Activated CD8-positive, alpha-beta memory T cell treated with anti-CD3 and anti-CD28 coated beads for 36 hours (primary cell): ENCODE results near the gene TUBB4A. TPM values are rescaled to one million over a fixed set of nuclear protein-coding genes. Genes with fewer than 3 reads are reported as not detected.

Source experiments
- CTCF ChIA-PET: fragments of 350-600 bp; sonication (Branson Sonifier 250); formaldehyde crosslinking; loops from one replicate; lab custom pipeline; 2021; ENCODE audit warnings: antibody characterized with exemption; lab: Charles Lee
- POLR2A ChIA-PET: fragments of 350-600 bp; sonication (Branson Sonifier 250); formaldehyde crosslinking; loops from one replicate; lab custom pipeline; 2021; ENCODE audit warnings: antibody characterized with exemption; lab: Charles Lee
- total RNA-seq, 2 experiments: library from RNA; stranded (reverse); gene quantifications; one replicate each; pipeline ENCODE4 v1.2.3, GENCODE V29; 2021

The TUBB4A gene
- total RNA-seq, 2 experiments from 2014 or later: 7.4 to 8.9 TPM

- ChIA-PET CTCF (interaction anchor here (0.7 to 1.4 kb wide), 7 partner anchors 11 to 359 kb away, joined by 3 to 4 read pairs (median 3); partner anchors contain the start of gene ALKBH7), POLR2A (interaction anchor here (0.6 kb wide), 2 partner anchors 22 to 87 kb away, joined by 3 read pairs; partner anchors contain the start of gene DENND1C)
Measured at GRCh38 chr19:6503407-6504201, 1.5 kb upstream of the TUBB4A start.

- ChIA-PET POLR2A (interaction anchor here (0.6 kb wide), 1 partner anchor 88 kb away, joined by 4 read pairs; no protein-coding TSS in a partner anchor), CTCF (interaction anchor here (0.9 to 1.6 kb wide), 3 partner anchors 10 to 185 kb away, joined by 3 to 6 read pairs (median 4); no protein-coding TSS in a partner anchor)
Measured at GRCh38 chr19:6500837-6501739, 1.0 kb downstream of the TUBB4A start.

DNA sequence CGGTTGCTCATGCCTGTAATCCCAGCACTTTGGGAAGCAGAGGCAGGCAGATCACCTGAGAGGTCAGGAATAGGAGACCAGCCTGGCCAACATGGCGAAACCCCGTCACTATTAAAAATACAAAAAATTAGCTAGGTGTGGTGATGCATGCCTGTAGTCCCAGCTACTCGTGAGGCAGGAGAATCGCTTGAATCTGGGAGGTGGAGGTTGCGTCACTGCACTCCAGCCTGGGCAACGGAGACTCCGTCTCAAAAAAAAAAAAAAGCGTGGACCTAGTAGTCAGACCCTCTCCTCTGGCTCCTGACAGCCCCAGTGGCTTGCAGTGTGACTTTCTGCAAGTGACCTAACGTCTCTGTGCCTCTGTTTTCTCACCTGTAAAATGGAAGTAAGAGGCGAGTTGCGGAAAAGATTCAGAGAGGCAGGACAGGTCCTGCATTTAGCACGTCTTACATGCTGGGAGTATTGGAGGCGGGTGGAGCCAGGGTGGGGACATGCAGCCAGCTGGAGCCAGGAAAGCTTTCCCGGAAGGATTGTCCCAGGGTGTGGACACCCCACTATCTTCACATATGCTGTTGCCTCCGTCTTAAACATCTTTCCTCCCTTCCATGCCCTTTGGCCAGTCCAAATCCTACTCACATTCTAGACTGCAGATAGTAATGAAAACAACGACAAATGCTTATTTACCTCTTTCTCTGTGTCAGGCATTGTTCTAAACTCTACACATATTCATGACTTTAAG is 2.9 kb downstream of the TUBB4A start:
- ChIA-PET CTCF (interaction anchor here (0.5 to 1.6 kb wide), 4 partner anchors 9 to 74 kb away, joined by 3 to 6 read pairs (median 3); partner anchors contain the start of gene DENND1C), POLR2A (no interaction called here)

DNA sequence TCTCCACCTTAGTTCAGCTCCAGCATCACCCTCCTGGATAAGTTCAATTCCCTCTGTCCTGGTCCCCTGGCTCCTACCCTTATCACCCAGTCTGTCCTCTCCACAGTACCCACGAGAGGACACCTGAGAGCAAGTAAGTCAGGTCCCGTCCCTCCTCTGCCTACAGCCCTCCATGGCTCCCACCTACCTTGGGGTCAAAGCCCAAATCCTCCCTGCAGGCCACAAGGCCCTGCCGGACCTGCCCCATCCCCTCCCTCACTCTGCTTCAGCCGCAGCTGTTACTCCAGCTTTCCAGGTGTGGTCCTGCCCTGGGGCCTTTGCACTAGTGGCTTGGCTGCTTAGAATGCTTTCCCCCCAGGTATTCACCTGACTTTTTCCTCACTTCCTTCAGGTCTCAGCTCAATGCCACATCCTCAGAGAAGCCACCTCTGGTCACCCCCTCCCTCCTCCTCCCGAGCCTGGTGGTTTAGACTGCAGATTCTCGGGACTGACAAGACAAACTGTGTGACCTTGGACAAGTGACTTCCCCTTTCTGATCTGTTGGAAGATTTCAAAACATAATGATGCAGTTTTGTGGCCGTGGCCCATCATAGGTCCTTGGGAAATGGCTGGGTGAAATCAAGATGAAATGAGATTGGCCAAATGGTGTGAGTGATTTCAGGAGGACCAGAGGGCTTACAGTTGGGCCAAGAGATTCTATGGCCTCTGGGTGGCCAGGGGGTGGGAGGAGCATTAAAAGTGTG is 3.6 kb downstream of the TUBB4A start:
- ChIA-PET CTCF (interaction anchor here (1.3 kb wide), 1 partner anchor 18 kb away, joined by 6 read pairs; no protein-coding TSS in a partner anchor), POLR2A (no interaction called here)

GRCh38 chr19:6495947-6496346 is 6.2 kb downstream of the TUBB4A start:
- ChIA-PET CTCF (interaction anchor here (1.5 kb wide), 1 partner anchor 9 kb away, joined by 4 read pairs; no protein-coding TSS in a partner anchor), POLR2A (no interaction called here)

GRCh38 chr19:6494438-6495036 is 7.6 kb downstream of the TUBB4A start:
- CTCF ChIA-PET: interaction anchor here (1.5 kb wide), 1 partner anchor 11 kb away, joined by 4 read pairs; no protein-coding TSS in a partner anchor
- POLR2A ChIA-PET: no interaction called here

DNA sequence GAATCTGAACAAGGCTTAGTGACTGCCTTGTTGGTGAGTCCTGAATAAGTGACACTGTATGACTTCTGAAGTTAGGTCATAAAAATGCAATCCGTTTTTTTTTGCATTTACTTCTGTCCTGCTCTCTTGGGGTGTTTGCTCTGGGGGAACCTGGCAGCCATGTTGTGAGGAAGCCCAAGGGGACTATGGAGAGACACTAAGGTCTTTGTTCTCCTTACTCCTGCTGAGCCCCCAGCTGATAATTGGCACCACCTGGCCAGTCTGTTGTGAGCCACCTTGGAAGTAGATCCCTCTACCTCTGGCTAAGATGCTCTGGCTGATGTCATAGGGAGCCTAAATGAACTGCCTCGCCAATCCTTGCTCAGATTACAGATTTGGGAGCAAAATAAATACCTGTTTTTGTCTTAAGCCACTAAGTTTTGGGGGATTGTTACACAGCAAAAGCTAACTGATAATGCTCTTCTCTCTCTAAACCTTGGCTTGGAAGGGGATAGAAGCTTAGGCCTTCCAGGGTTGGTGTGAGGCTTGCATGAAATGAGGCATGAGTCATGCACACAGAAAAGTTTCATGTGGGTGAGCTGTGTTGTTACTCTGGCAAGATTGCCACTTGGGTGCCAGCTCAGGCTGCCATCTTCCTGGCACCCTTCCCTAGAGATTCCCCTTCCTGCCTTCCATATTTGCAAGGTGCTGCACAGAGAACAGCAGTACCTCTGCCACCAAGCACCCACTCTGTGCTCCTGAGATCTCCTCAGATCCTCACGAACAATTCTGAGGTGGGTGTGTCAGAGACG is 10.1 kb downstream of the TUBB4A start:
- POLR2A ChIA-PET: interaction anchor here (0.6 to 0.9 kb wide), 3 partner anchors 11 to 368 kb away, joined by 3 read pairs; partner anchors contain the start of gene DENND1C

DNA sequence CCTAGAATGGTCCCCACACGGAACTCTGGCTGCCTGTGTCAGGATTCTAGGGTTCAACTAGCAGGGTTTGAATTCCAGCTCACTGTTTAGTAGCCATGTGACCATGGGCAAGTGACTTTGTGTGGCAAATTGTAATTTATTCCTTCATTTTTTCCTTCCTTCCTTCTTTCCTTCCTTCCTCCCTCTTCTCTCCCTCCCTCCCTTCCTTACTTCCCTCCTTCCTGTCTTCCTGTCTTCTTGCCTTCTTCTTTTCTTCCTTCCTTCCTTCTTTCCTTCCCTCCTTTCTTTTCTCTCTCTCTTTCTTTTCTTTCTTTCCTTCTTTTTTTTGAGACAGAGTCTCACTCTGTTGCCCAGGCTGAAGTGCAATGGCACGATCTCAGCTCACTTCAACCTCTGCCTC is 12.0 kb downstream of the TUBB4A start:
- CTCF ChIA-PET: interaction anchor here (1.0 to 2.6 kb wide), 3 partner anchors 9 to 24 kb away, joined by 3 to 11 read pairs (median 6); partner anchors contain the start of gene DENND1C
- POLR2A ChIA-PET: interaction anchor here (0.6 to 1.2 kb wide), 3 partner anchors 9 to 162 kb away, joined by 3 to 5 read pairs (median 5); partner anchors contain the start of gene DENND1C

More for the DNA sequence above, 10.1 kb downstream of the TUBB4A start:
- CTCF ChIA-PET: interaction anchor here (0.7 to 2.5 kb wide), 4 partner anchors 8 to 16 kb away, joined by 3 to 7 read pairs (median 4); no protein-coding TSS in a partner anchor

- POLR2A ChIA-PET: interaction anchor here (0.6 to 1.2 kb wide), 3 partner anchors 8 to 161 kb away, joined by 3 to 5 read pairs (median 5); partner anchors contain the start of gene DENND1C
- CTCF ChIA-PET: interaction anchor here (1.0 to 2.6 kb wide), 3 partner anchors 8 to 24 kb away, joined by 3 to 11 read pairs (median 6); partner anchors contain the start of gene DENND1C
Measured at GRCh38 chr19:6489278-6490061, 12.6 kb downstream of the TUBB4A start.

DNA sequence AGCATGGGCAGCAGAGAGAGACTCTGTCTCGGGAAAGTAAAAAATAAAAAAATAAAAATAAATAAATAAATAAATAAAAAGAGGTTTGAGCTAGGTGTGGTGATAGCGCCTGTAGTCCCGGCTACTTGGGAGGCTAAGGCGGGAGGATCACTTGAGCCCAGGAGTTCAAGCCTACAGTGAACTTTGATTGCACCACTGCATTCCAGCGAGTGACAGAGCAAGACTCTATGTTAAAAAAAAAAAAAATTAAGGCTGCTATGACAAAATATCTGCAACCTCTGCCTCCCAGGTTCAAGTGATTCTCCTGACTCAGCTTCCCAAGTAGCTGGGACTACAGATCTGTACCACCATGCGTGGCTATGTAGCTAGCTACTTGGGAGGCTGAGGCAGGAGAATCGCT is 17.3 kb downstream of the TUBB4A start:
- ChIA-PET CTCF (no interaction called here), POLR2A (interaction anchor here (0.7 kb wide), 1 partner anchor 426 kb away, joined by 3 read pairs; no protein-coding TSS in a partner anchor)

GRCh38 chr19:6484230-6484629 is 17.9 kb downstream of the TUBB4A start:
- CTCF ChIA-PET: no interaction called here
- POLR2A ChIA-PET: no interaction called here

DNA sequence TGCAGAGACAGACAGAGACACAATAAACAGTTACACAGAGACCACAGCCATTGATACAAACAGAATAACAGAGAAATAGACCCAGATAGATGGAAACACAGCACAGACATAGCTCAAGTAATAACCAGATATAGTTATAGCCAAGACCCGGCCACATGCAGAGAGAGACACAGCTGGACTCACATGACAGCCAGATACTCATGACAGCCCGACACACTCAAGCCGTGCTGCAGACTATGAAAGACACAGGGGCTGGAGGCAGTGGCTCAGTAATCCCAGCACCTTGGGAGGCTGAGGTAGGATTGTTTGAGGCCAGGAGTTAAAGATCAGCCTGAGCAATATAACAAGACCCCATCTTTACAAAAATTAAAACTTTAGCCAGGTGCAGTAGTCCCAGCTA is 18.9 kb downstream of the TUBB4A start:
- ChIA-PET CTCF (no interaction called here), POLR2A (no interaction called here)

GRCh38 chr19:6482343-6482686 is 19.8 kb downstream of the TUBB4A start:
- POLR2A ChIA-PET: interaction anchor here (1.1 to 1.7 kb wide), 2 partner anchors 57 to 319 kb away, joined by 3 to 10 read pairs; partner anchors contain the start of gene KHSRP
- CTCF ChIA-PET: interaction anchor here (0.6 to 2.7 kb wide), 6 partner anchors 8 to 289 kb away, joined by 3 to 11 read pairs (median 5); no protein-coding TSS in a partner anchor

- CTCF ChIA-PET: interaction anchor here (0.6 to 2.7 kb wide), 12 partner anchors 9 to 290 kb away, joined by 3 to 11 read pairs (median 4); partner anchors contain the start of genes KHSRP and SLC25A23
- POLR2A ChIA-PET: interaction anchor here (0.5 to 1.7 kb wide), 14 partner anchors 8 to 319 kb away, joined by 3 to 10 read pairs (median 3); partner anchors contain the start of genes GTF2F1, KHSRP, TUBB4A and VAV1
Measured at GRCh38 chr19:6481541-6482342, 20.4 kb downstream of the TUBB4A start, which contains the start of gene DENND1C. Gene DENND1C (minus strand): TSS chr19:6481787. CDS start chr19:6481695, 92 bp downstream.
